HCT116 (cell line): ENCODE data around the gene SULT1E1. TPM values are rescaled to one million over a fixed set of nuclear protein-coding genes. Genes with fewer than 3 reads are reported as not detected.

ENCODE experiments used
- ATAC-seq: fragments of 200-7000 bp; cut with Tn5 transposase; 2 replicates; pipeline ENCODE4 v1.9.1; 2020; ENCODE audit warnings: mild to moderate bottlenecking, moderate library complexity
- BruUV-seq: library from RNA; stranded (reverse); fragments of 400-500 nt; replicated peaks from 2 replicates; lab custom pipeline; 2021; lab: Mats Ljungman, UMichigan
- CTCF ChIA-PET: fragments of 300-600 bp; sonication (Branson Sonifier 250); formaldehyde crosslinking; loops from one replicate; lab custom pipeline; 2021; ENCODE audit warnings: antibody characterized with exemption; lab: Charles Lee
- POLR2A ChIA-PET: fragments of 300-600, 350-600 bp; sonication (Branson Sonifier 250); formaldehyde crosslinking; loops from one replicate; lab custom pipeline; 2021; ENCODE audit warnings: antibody characterized with exemption; lab: Charles Lee
- RAD21 ChIA-PET, 2 experiments: fragments of 300-600 bp; sonication (Branson Sonifier 250); formaldehyde crosslinking; loops; one replicate each; lab custom pipeline; 2023; ENCODE audit warnings: low total read pairs in 2 of 2; ENCODE audit not compliant: uncharacterized antibody in 2 of 2, unreplicated experiment in 2 of 2, low non-redundant PET in 1 of 2; lab: Charles Lee
- DNase-seq: peaks from one replicate; pipeline ENCODE4 v3.0.0-alpha.2; 2010; ENCODE audit warnings: low read depth, low spot score
- H2AFZ ChIP-seq: fragments of 200-600 bp; shearing (Covaris generic), sonication (generic); 2 replicates; pipeline ENCODE4 v1.6.1; 2017; ENCODE audit warnings: low read depth, mixed run types, mixed read lengths, antibody characterized with exemption, low read length; ENCODE audit not compliant: poor library complexity, severe bottlenecking
- H3K27ac ChIP-seq: 2 replicates; pipeline ENCODE4 v1.5.1; 2012; ENCODE audit warnings: low read depth, low read length
- H3K27me3 ChIP-seq: fragments of 200-600 bp; sonication (generic); 2 replicates; pipeline ENCODE4 v1.6.1; 2016; ENCODE audit warnings: mixed run types, low read length, mixed read lengths; ENCODE audit not compliant: insufficient read depth
- H3K36me3 ChIP-seq, 2 experiments: fragments of 200-500 bp in 1 of 2; fragments of 200-600 bp in 1 of 2; sonication (Bioruptor generic) in 1 of 2; sonication (generic) in 1 of 2; 2 replicates each; pipeline versions ENCODE4 v1.5.1 to v1.6.1; 2014 to 2016; ENCODE audit warnings: low read length in 2 of 2, inconsistent platforms in 1 of 2, mixed read lengths in 1 of 2, mixed run types in 1 of 2; ENCODE audit not compliant: insufficient read depth in 2 of 2, control insufficient read depth in 1 of 2
- H3K4me1 ChIP-seq, 2 experiments: fragments of 200-600 bp in 1 of 2; sonication (generic) in 1 of 2; 2 replicates each; pipeline versions ENCODE4 v1.5.1 to v1.6.1; 2012 to 2017; ENCODE audit warnings: low read length in 2 of 2, inconsistent platforms in 1 of 2, mild to moderate bottlenecking in 1 of 2, mixed read lengths in 1 of 2, mixed run types in 1 of 2, moderate library complexity in 1 of 2; ENCODE audit not compliant: insufficient read depth in 2 of 2, control insufficient read depth in 1 of 2
- H3K4me2 ChIP-seq: fragments of 200-600 bp; sonication (generic); 2 replicates; pipeline ENCODE4 v1.6.1; 2017; ENCODE audit warnings: mixed run types, low read length, mixed read lengths
- H3K4me3 ChIP-seq, 2 experiments: fragments of 200-600 bp in 1 of 2; sonication (generic) in 1 of 2; replicated peaks in 1 of 2; 2 replicates each; pipeline ENCODE4 v1.5.1; 2011 to 2016; ENCODE audit warnings: low read length in 2 of 2, control low read depth in 1 of 2, low read depth in 1 of 2, mild to moderate bottlenecking in 1 of 2, mixed read lengths in 1 of 2, mixed run types in 1 of 2
- H3K79me2 ChIP-seq: fragments of 200-600 bp; sonication (generic); 2 replicates; pipeline ENCODE4 v1.6.1; 2017; ENCODE audit warnings: mild to moderate bottlenecking, mixed run types, low read length, moderate library complexity, mixed read lengths; ENCODE audit not compliant: insufficient read depth
- H3K9ac ChIP-seq: fragments of 200-600 bp; sonication (generic); 2 replicates; pipeline ENCODE4 v1.6.1; 2016; ENCODE audit warnings: low read length, mixed read lengths
- H3K9me2 ChIP-seq: fragments of 200-600 bp; sonication (generic), shearing (Covaris generic); 2 replicates; pipeline ENCODE4 v1.6.1; 2017; ENCODE audit warnings: mixed run types, mild to moderate bottlenecking, moderate library complexity; ENCODE audit not compliant: insufficient read depth
- H3K9me3 ChIP-seq, 2 experiments: fragments of 200-500 bp in 1 of 2; fragments of 200-600 bp in 1 of 2; sonication (Bioruptor generic) in 1 of 2; sonication (generic) in 1 of 2; 2 replicates each; pipeline ENCODE4 v1.6.1; 2014 to 2017; ENCODE audit warnings: low read length in 2 of 2, mixed read lengths in 2 of 2, inconsistent platforms in 1 of 2, low read depth in 1 of 2, mild to moderate bottlenecking in 1 of 2, mixed run types in 1 of 2, moderate library complexity in 1 of 2; ENCODE audit not compliant: control insufficient read depth in 1 of 2, insufficient read depth in 1 of 2
- H4K20me1 ChIP-seq: fragments of 200-600 bp; sonication (generic), shearing (Covaris generic); 2 replicates; pipeline ENCODE4 v1.6.1; 2017; ENCODE audit warnings: mixed run types, mild to moderate bottlenecking, moderate library complexity; ENCODE audit not compliant: insufficient read depth
- CBX3 ChIP-seq: IDR thresholded peaks from 2 replicates; pipeline ENCODE4 v1.6.1; 2012; ENCODE audit warnings: low read depth
- EGR1 ChIP-seq: IDR thresholded peaks from 2 replicates; pipeline ENCODE4 v1.6.1; 2012; ENCODE audit warnings: low read depth
- ELF1 ChIP-seq: IDR thresholded peaks from 2 replicates; pipeline ENCODE4 v1.6.1; 2012; ENCODE audit warnings: low read depth, borderline replicate concordance
- FOSL1 ChIP-seq: IDR thresholded peaks from 2 replicates; pipeline ENCODE4 v1.6.1; 2012; ENCODE audit warnings: low read depth
- JUND ChIP-seq: IDR thresholded peaks from 2 replicates; pipeline ENCODE4 v1.6.1; 2012
- POLR2AphosphoS5 ChIP-seq: IDR thresholded peaks from 2 replicates; pipeline ENCODE4 v1.6.1; 2011; ENCODE audit warnings: mild to moderate bottlenecking, low read depth, low read length, moderate library complexity
- RAD21 ChIP-seq: IDR thresholded peaks from 2 replicates; pipeline ENCODE4 v1.6.1; 2012; ENCODE audit warnings: low read depth, mild to moderate bottlenecking
- SIN3A ChIP-seq: IDR thresholded peaks from 2 replicates; pipeline ENCODE4 v1.6.1; 2012; ENCODE audit warnings: low read depth
- YY1 ChIP-seq: IDR thresholded peaks from 2 replicates; pipeline ENCODE4 v1.6.1; 2011; ENCODE audit warnings: low read length, low read depth, moderate library complexity, mild to moderate bottlenecking; ENCODE audit not compliant: insufficient replicate concordance; ENCODE audit errors: extremely low read depth
- intact Hi-C: fragments of 100-400 bp; cut with micrococcal nuclease; formaldehyde crosslinking; loops from 2 replicates; pipeline ENCODE4 v1.10.0; 2022
- total RNA-seq: library from RNA; stranded (reverse); gene quantifications from one replicate; pipeline ENCODE4 v1.2.1, GENCODE V29; 2021; ENCODE audit not compliant: unreplicated experiment
- TF ChIP-seq, protein P1 (sequence below): IDR thresholded peaks from 2 replicates; pipeline ENCODE4 v1.6.1; 2012

The SULT1E1 gene
- total RNA-seq, 1 experiment from 2014 or later: not detected

DNA sequence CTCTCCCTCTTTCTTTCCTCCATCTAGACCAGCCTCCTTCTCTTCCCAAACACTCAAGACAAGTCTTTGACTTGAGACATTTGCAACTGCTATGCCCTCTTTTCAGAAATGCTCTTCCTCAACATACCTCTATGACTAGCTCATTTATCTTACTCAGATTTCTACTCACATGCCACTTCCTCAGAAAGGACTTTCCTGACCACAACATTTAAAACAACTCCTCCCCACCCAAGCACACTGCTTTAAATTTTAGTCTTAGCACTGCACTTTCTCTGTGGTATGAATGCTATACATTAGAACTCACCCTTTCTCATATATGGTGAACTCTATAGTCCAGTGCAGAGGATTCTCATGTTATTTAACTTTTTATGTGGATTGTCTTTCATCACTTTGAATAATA lies 28.4 kb upstream of the SULT1E1 start:
- Histone ChIP-seq H3K36me3 (no peaks in the 10 kb centered on the region), H2AFZ (no peak overlapping the region), H3K4me2 (no peak overlapping the region), H3K9ac (no peak overlapping the region), H3K9me2 (no peaks in the 10 kb centered on the region), H3K79me2 (no peaks in the 10 kb centered on the region), H3K4me1 (no peaks in the 10 kb centered on the region), H3K4me3 (no peak overlapping the region), H3K9me3 (no peaks in the 10 kb centered on the region), H3K27ac (no peak overlapping the region), H3K27me3 (no peaks in the 10 kb centered on the region), H4K20me1 (no peaks in the 10 kb centered on the region)
- intact Hi-C loops: no loop called here
- TF ChIP-seq, protein P1, sequence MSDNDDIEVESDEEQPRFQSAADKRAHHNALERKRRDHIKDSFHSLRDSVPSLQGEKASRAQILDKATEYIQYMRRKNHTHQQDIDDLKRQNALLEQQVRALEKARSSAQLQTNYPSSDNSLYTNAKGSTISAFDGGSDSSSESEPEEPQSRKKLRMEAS: no peak
- TF ChIP-seq RAD21: no peak
- no peak for TF ChIP-seq FOSL1
- ChIA-PET POLR2A (no interaction called here), CTCF (no interaction called here), RAD21 (no interaction called here)
- ATAC-seq (no peak), DNase-seq (no peak)
- BruUV-seq: no TSS peak

DNA sequence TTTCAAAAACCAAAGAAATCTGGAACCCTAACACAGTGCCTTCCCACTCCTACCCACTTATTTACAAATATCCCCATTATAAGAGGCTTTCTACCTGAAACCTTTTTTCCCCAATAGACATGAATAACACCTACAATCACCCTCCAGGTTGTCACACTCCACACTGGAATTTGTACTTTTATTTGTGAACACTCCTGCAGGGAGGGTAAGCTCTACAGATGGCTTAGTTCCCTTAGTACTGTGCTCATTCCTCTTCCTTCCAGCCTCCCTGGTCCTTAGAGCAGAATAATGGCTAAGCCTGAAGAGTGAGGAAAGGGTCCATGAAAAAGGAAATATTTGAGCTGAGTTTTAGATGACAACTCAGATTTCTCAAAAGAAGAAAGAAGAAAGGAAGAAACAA lies 22.2 kb upstream of the SULT1E1 start:
- CTCF ChIA-PET: no interaction called here
- Histone ChIP-seq H3K9me2 (no peaks in the 10 kb centered on the region), H3K4me3 (no peak overlapping the region), H3K36me3 (no peaks in the 10 kb centered on the region), H3K4me1 (no peaks in the 10 kb centered on the region), H3K9me3 (no peaks in the 10 kb centered on the region), H3K27me3 (no peaks in the 10 kb centered on the region), H4K20me1 (no peaks in the 10 kb centered on the region), H3K79me2 (no peaks in the 10 kb centered on the region), H3K9ac (no peak overlapping the region), H3K27ac (no peak overlapping the region), H3K4me2 (no peak overlapping the region), H2AFZ (no peak overlapping the region)
- intact Hi-C loops: loop anchor here (5.0 kb wide), 1 partner anchor 675 kb away; no protein-coding TSS in a partner anchor
- DNase-seq (no peak), ATAC-seq (no peak)
- BruUV-seq: no TSS peak
- RAD21 ChIA-PET: no interaction called here
- POLR2A ChIA-PET: no interaction called here
- TF ChIP-seq YY1: no peak
- no peak for TF ChIP-seq SIN3A
- no peak for TF ChIP-seq ELF1
- no peak for TF ChIP-seq POLR2AphosphoS5
- TF ChIP-seq JUND: no peak
- no peak for TF ChIP-seq CBX3
- TF ChIP-seq EGR1: no peak
